HEK293 (cell line): ENCODE measurements around the gene MAGOHB.

Source experiments
- CTCF ChIA-PET: fragments of 350-600 bp; formaldehyde crosslinking; extraction: SDS; loops from one replicate; lab custom pipeline; 2021; ENCODE audit warnings: antibody characterized with exemption; lab: Yijun Ruan, JAX
- POLR2A ChIA-PET: fragments of 300-600 bp; formaldehyde crosslinking; extraction: SDS; loops from one replicate; lab custom pipeline; 2020; ENCODE audit warnings: antibody characterized with exemption, inconsistent platforms; lab: Yijun Ruan, JAX
- H3K27ac ChIP-seq: fragments of 200-500 bp; sonication (Bioruptor generic); 2 replicates; pipeline ENCODE4 v1.5.1; 2014; ENCODE audit warnings: low read depth, low read length, control low read depth, inconsistent platforms; ENCODE audit errors: extremely low read depth
- H3K36me3 ChIP-seq, 2 experiments: fragments of 200-500 bp in 1 of 2; sonication (Bioruptor generic) in 1 of 2; 1 replicate in 1 of 2; 2 replicates in 1 of 2; pipeline ENCODE4 v1.5.1; 2014 to 2017; ENCODE audit warnings: inconsistent platforms in 2 of 2, low read length in 2 of 2; ENCODE audit not compliant: control insufficient read depth in 2 of 2, insufficient read depth in 1 of 2
- H3K4me1 ChIP-seq: fragments of 200-500 bp; sonication (Bioruptor generic); 2 replicates; pipeline ENCODE4 v1.5.1; 2014; ENCODE audit warnings: mild to moderate bottlenecking, low read length, inconsistent platforms; ENCODE audit not compliant: control insufficient read depth, insufficient read depth
- H3K4me3 ChIP-seq: 2 replicates; pipeline ENCODE4 v1.5.1; 2011; ENCODE audit warnings: low read depth, mild to moderate bottlenecking, control low read depth, low read length, moderate library complexity
- H3K9me3 ChIP-seq: fragments of 200-500 bp; sonication (Bioruptor generic); 2 replicates; pipeline ENCODE4 v1.5.1; 2014; ENCODE audit warnings: low read depth, low read length, inconsistent platforms; ENCODE audit not compliant: control insufficient read depth, insufficient read depth
- GLI2 ChIP-seq: fragments of 450-650 bp; formaldehyde crosslinking; IDR thresholded peaks from 2 replicates; pipeline ENCODE4; 2017; ENCODE audit warnings: missing biosample characterization, missing genetic modification characterization, low read depth, borderline replicate concordance
- GLI4 ChIP-seq: fragments of 450-650 bp; formaldehyde crosslinking; IDR thresholded peaks from 2 replicates; pipeline ENCODE4 v1.5.1; 2016; ENCODE audit warnings: missing biosample characterization, missing genetic modification characterization
- GLIS2 ChIP-seq: fragments of 450-650 bp; formaldehyde crosslinking; IDR thresholded peaks from 2 replicates; pipeline ENCODE4 v1.5.1; 2016; ENCODE audit warnings: missing biosample characterization, missing genetic modification characterization
- HOXC10 ChIP-seq: sonication (generic); formaldehyde crosslinking; IDR thresholded peaks from 2 replicates; pipeline ENCODE4 v1.8.1; 2023; ENCODE audit warnings: mild to moderate bottlenecking, missing genetic modification reagents
- KLF7 ChIP-seq: fragments of 450-650 bp; formaldehyde crosslinking; IDR thresholded peaks from 2 replicates; pipeline ENCODE4 v1.5.1; 2016; ENCODE audit warnings: missing biosample characterization, missing genetic modification characterization, borderline replicate concordance
- KLF9 ChIP-seq: fragments of 450-650 bp; formaldehyde crosslinking; IDR thresholded peaks from 2 replicates; pipeline ENCODE4 v1.5.1; 2016; ENCODE audit warnings: missing biosample characterization, missing genetic modification characterization, low read depth
- OVOL3 ChIP-seq: fragments of 450-650 bp; formaldehyde crosslinking; IDR thresholded peaks from 2 replicates; pipeline ENCODE4 v1.5.1; 2016; ENCODE audit warnings: missing biosample characterization, missing genetic modification characterization
- PBX3 ChIP-seq: sonication (generic); formaldehyde crosslinking; IDR thresholded peaks from 2 replicates; pipeline ENCODE4 v1.8.1; 2022; ENCODE audit warnings: mild to moderate bottlenecking, moderate library complexity, missing genetic modification reagents
- RBAK ChIP-seq: fragments of 450-650 bp; formaldehyde crosslinking; IDR thresholded peaks from 2 replicates; pipeline ENCODE4 v1.5.1; 2016; ENCODE audit warnings: missing biosample characterization, missing genetic modification characterization
- SCRT2 ChIP-seq: fragments of 450-650 bp; formaldehyde crosslinking; IDR thresholded peaks from 2 replicates; pipeline ENCODE4 v1.5.1; 2016; ENCODE audit warnings: missing biosample characterization, missing genetic modification characterization
- TSHZ1 ChIP-seq: fragments of 450-650 bp; formaldehyde crosslinking; IDR thresholded peaks from 2 replicates; pipeline ENCODE4 v1.5.1; 2016; ENCODE audit warnings: missing biosample characterization, missing genetic modification characterization, borderline replicate concordance
- ZBTB7A ChIP-seq: fragments of 450-650 bp; formaldehyde crosslinking; IDR thresholded peaks from 2 replicates; pipeline ENCODE4 v1.5.1; 2016; ENCODE audit warnings: low read depth, missing biosample characterization, missing genetic modification characterization
- ZEB2 ChIP-seq: fragments of 450-650 bp; formaldehyde crosslinking; IDR thresholded peaks from 2 replicates; pipeline ENCODE4 v1.5.1; 2016; ENCODE audit warnings: missing biosample characterization, missing genetic modification characterization
- ZFP41 ChIP-seq: fragments of 450-650 bp; formaldehyde crosslinking; IDR thresholded peaks from 2 replicates; pipeline ENCODE4 v1.5.1; 2016; ENCODE audit warnings: missing biosample characterization, missing genetic modification characterization, borderline replicate concordance
- ZNF10 ChIP-seq: fragments of 450-650 bp; formaldehyde crosslinking; IDR thresholded peaks from 2 replicates; pipeline ENCODE4 v1.5.1; 2017; ENCODE audit warnings: missing biosample characterization, missing genetic modification characterization
- ZNF133 ChIP-seq: fragments of 450-650 bp; formaldehyde crosslinking; IDR thresholded peaks from 2 replicates; pipeline ENCODE4 v1.5.1; 2016; ENCODE audit warnings: missing biosample characterization, missing genetic modification characterization
- ZNF18 ChIP-seq: fragments of 450-650 bp; formaldehyde crosslinking; IDR thresholded peaks from 2 replicates; pipeline ENCODE4 v1.5.1; 2016; ENCODE audit warnings: missing biosample characterization, missing genetic modification characterization
- ZNF19 ChIP-seq: fragments of 450-650 bp; formaldehyde crosslinking; IDR thresholded peaks from 2 replicates; pipeline ENCODE4; 2016; ENCODE audit warnings: missing biosample characterization, missing genetic modification characterization, low read depth
- ZNF214 ChIP-seq: fragments of 450-650 bp; formaldehyde crosslinking; IDR thresholded peaks from 2 replicates; pipeline ENCODE4 v1.5.1; 2017; ENCODE audit warnings: missing biosample characterization, mild to moderate bottlenecking, missing genetic modification characterization, borderline replicate concordance
- ZNF221 ChIP-seq: fragments of 450-650 bp; formaldehyde crosslinking; IDR thresholded peaks from 2 replicates; pipeline ENCODE4 v1.5.1; 2017; ENCODE audit warnings: missing biosample characterization, missing genetic modification characterization, borderline replicate concordance
- ZNF223 ChIP-seq: fragments of 450-650 bp; formaldehyde crosslinking; IDR thresholded peaks from 2 replicates; pipeline ENCODE4 v1.5.1; 2016; ENCODE audit warnings: missing biosample characterization, missing genetic modification characterization
- ZNF248 ChIP-seq: fragments of 450-650 bp; formaldehyde crosslinking; IDR thresholded peaks from 2 replicates; pipeline ENCODE4 v1.5.1; 2017; ENCODE audit warnings: missing biosample characterization, missing genetic modification characterization
- ZNF394 ChIP-seq: fragments of 450-650 bp; formaldehyde crosslinking; IDR thresholded peaks from 2 replicates; pipeline ENCODE4 v1.5.1; 2016; ENCODE audit warnings: missing biosample characterization, missing genetic modification characterization, mild to moderate bottlenecking, moderate library complexity, borderline replicate concordance
- ZNF426 ChIP-seq: fragments of 450-650 bp; formaldehyde crosslinking; IDR thresholded peaks from 2 replicates; pipeline ENCODE4 v1.5.1; 2017; ENCODE audit warnings: missing biosample characterization, missing genetic modification characterization, mild to moderate bottlenecking, inconsistent platforms, moderate library complexity
- ZNF48 ChIP-seq: fragments of 450-650 bp; formaldehyde crosslinking; IDR thresholded peaks from 2 replicates; pipeline ENCODE4 v1.5.1; 2016; ENCODE audit warnings: missing biosample characterization, missing genetic modification characterization
- ZNF560 ChIP-seq: fragments of 450-650 bp; formaldehyde crosslinking; IDR thresholded peaks from 2 replicates; pipeline ENCODE4 v1.5.1; 2017; ENCODE audit warnings: missing biosample characterization, missing genetic modification characterization, borderline replicate concordance
- ZNF768 ChIP-seq: fragments of 450-650 bp; formaldehyde crosslinking; IDR thresholded peaks from 2 replicates; pipeline ENCODE4 v1.5.1; 2018; ENCODE audit warnings: missing biosample characterization, mild to moderate bottlenecking, missing genetic modification characterization

The MAGOHB gene

GRCh38 chr12:10633541-10633940, 20.1 kb upstream of the MAGOHB start:
- Histone ChIP-seq H3K27ac (no peak overlapping the region), H3K9me3 (no peaks in the 10 kb centered on the region), H3K4me3 (no peak overlapping the region), H3K36me3 (no peaks in the 10 kb centered on the region), H3K4me1 (no peaks in the 10 kb centered on the region)
- no peak for TF ChIP-seq ZNF768
- CTCF ChIA-PET, result no interaction called here
- POLR2A ChIA-PET, result no interaction called here

DNA sequence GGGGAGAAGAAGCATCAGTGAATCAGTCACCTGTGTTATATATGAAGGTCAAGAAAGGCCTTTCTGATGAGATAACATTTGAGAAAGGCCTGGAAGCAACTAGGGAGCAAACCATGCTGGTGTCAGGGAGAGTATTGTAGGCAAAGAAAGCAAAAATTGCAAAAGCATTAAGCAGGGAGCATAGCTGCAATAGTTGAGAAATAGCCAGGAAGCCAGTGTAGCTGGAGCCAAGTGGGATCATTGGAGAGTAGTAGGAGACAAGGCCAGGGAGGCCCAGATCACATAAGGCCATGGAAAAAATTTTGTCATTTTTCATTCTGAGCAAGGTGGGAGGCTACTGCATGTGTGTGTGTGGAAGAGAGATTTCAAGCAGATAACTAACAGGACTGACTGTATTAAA, 18.8 kb upstream of the MAGOHB start:
- CTCF ChIA-PET, result interaction anchor here (0.9 kb wide), 1 partner anchor 121 kb away, joined by 3 read pairs; no protein-coding TSS in a partner anchor
- POLR2A ChIA-PET, result no interaction called here
- TF ChIP-seq SCRT2 (tag by site-specific recombination) (no peak), ZNF18 (tag by site-specific recombination) (no peak), ZNF223 (tag by site-specific recombination) (no peak), PBX3 (CRISPR knock-in tag) (no peak), ZNF560 (no peak), ZNF10 (tag by site-specific recombination) (no peak), RBAK (no peak), GLIS2 (tag by site-specific recombination) (no peak), ZNF48 (tag by site-specific recombination) (no peak), ZNF133 (tag by site-specific recombination) (no peak), GLI4 (tag by site-specific recombination) (no peak), KLF7 (tag by site-specific recombination) (no peak), TSHZ1 (no peak)

DNA sequence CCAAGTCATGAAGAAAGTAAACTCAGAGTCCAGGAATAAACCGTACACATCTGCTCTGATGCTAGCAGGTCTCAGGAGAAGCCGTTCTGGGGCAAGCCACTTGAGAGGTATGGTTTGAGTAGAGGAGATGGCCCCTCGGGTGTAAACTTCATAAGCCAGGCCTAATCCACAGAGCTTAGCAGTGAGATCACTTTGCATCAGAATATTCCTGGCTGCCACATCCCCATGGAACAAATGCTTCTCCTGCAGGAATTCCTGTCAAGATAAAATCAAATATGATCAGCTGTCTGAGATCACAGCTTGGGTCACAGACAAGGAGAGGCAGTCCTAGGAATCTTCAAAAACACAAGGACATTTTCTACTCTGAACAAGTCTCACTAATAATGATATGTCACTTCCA, 11.2 kb upstream of the MAGOHB start:
- Histone ChIP-seq H3K9me3 (no peaks in the 10 kb centered on the region), H3K36me3 (no peaks in the 10 kb centered on the region), H3K4me3 (no peak overlapping the region), H3K4me1 (no peaks in the 10 kb centered on the region), H3K27ac (no peak overlapping the region)
- CTCF ChIA-PET, result no interaction called here
- POLR2A ChIA-PET, result no interaction called here
- no peak for TF ChIP-seq ZNF221 (tag by site-specific recombination)
- no peak for TF ChIP-seq ZNF214 (tag by site-specific recombination)
- TF ChIP-seq HOXC10 (CRISPR knock-in tag), result no peak
- no peak for TF ChIP-seq OVOL3 (tag by site-specific recombination)
- TF ChIP-seq ZNF426 (tag by site-specific recombination), result no peak
- no peak for TF ChIP-seq ZNF19
- no peak for TF ChIP-seq SCRT2 (tag by site-specific recombination)
- TF ChIP-seq ZFP41, result no peak
- TF ChIP-seq ZNF394 (tag by site-specific recombination), result no peak
- no peak for TF ChIP-seq GLI2
- TF ChIP-seq ZNF248 (tag by site-specific recombination), result no peak
- no peak for TF ChIP-seq KLF9
- TF ChIP-seq ZBTB7A (tag by site-specific recombination), result no peak
- no peak for TF ChIP-seq ZEB2 (tag by site-specific recombination)

More for the DNA sequence above, 18.8 kb upstream of the MAGOHB start:
- H3K4me1 ChIP-seq, result no peaks in the 10 kb centered on the region
- H3K36me3 ChIP-seq, result no peaks in the 10 kb centered on the region
- H3K27ac ChIP-seq, result no peak overlapping the region
- no peaks in the 10 kb centered on the region for H3K9me3 ChIP-seq
- no peak overlapping the region for H3K4me3 ChIP-seq
